Skeletal muscle tissue (tissue), 4 donors: ENCODE measurements around the gene SNAP23. TPM values are rescaled to one million over a fixed set of nuclear protein-coding genes. Genes with fewer than 3 reads are reported as not detected.

ENCODE experiments used
- H3K27ac ChIP-seq: one replicate; pipeline ENCODE4 v1.7.0; 2013; ENCODE audit warnings: mild to moderate bottlenecking, low read depth, low read length, inconsistent platforms
- H3K27me3 ChIP-seq, 3 donors: one replicate each; pipeline ENCODE4 v1.7.0; 2013; ENCODE audit warnings: low read length in 3 of 3; ENCODE audit not compliant: control insufficient read depth in 3 of 3, insufficient read depth in 3 of 3
- H3K36me3 ChIP-seq, 3 donors: one replicate each; pipeline ENCODE4 v1.7.0; 2013; ENCODE audit warnings: low read length in 3 of 3; ENCODE audit not compliant: control insufficient read depth in 3 of 3, insufficient read depth in 3 of 3
- H3K4me1 ChIP-seq, 3 donors: one replicate each; pipeline ENCODE4 v1.7.0; 2013; ENCODE audit warnings: low read length in 3 of 3, mild to moderate bottlenecking in 3 of 3; ENCODE audit not compliant: control insufficient read depth in 3 of 3, insufficient read depth in 3 of 3
- H3K4me3 ChIP-seq, 3 donors: one replicate each; pipeline ENCODE4 v1.7.0; 2013; ENCODE audit warnings: low read length in 3 of 3
- H3K9ac ChIP-seq, 3 donors: one replicate each; pipeline ENCODE4 v1.7.0; 2013; ENCODE audit warnings: low read length in 3 of 3, mild to moderate bottlenecking in 3 of 3, moderate library complexity in 2 of 3, low read depth in 1 of 3
- H3K9me3 ChIP-seq, 3 donors: one replicate each; pipeline ENCODE4 v1.7.0; 2013; ENCODE audit warnings: low read length in 3 of 3; ENCODE audit not compliant: control insufficient read depth in 3 of 3
- total RNA-seq: library from RNA; depleted of rRNA; stranded (reverse); fragments of >200 nt; gene quantifications from one replicate; pipeline ENCODE4 v1.2.3, GENCODE V29; 2014
- donor health status: Osteomylitis.

Gene SNAP23
- total RNA-seq, 1 donor from 2014 or later: 50.6 TPM

- H3K36me3 ChIP-seq: peaks cover under 1 to 7% (median 6%) of the 10 kb centered on the region in 3 donors
Observed at GRCh38 chr15:42510258-42511006, 15.0 kb downstream of the SNAP23 start.

DNA sequence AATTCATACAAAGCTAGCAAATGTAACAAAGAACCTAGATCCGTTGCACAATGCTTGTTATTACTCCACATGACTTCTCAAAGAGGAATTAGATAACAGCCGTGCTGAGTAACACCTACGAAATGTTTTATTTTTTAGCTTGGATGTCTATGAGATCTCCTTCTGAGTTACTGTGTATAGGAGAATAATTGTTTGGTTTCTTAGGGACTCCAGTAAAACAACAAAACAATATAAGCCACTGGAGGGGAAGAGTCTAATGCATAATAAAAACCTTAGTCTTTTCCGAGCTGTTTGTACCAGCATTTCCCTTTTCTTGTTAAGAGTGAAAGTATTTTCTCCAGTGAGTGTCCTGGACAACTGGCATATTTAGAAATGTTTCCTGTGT lies 15.6 kb downstream of the SNAP23 start:
- no peaks in the 10 kb centered on the region for H3K9me3 ChIP-seq
- H3K27me3 ChIP-seq: no peaks in the 10 kb centered on the region
- H3K4me1 ChIP-seq: peaks cover 10 to 12% (median 12%) of the 10 kb centered on the region in 3 donors
- no peak overlapping the region for H3K4me3 ChIP-seq
- peaks cover 4 to 13% (median 12%) of the 10 kb centered on the region in 3 donors for H3K36me3 ChIP-seq
- peak overlapping the region; percentile 31 for H3K27ac ChIP-seq
- no peak overlapping the region for H3K9ac ChIP-seq

More at GRCh38 chr15:42510258-42511006, 15.0 kb downstream of the SNAP23 start:
- Histone ChIP-seq H3K27me3 (no peaks in the 10 kb centered on the region), H3K27ac (peak overlapping the region; percentile 31), H3K4me3 (no peak overlapping the region), H3K9ac (no peak overlapping the region), H3K4me1 (peaks cover 10 to 12% (median 12%) of the 10 kb centered on the region in 3 donors), H3K9me3 (no peaks in the 10 kb centered on the region)

GRCh38 chr15:42523331-42523730 lies 27.9 kb downstream of the SNAP23 start:
- no peaks in the 10 kb centered on the region for H3K27me3 ChIP-seq
- no peak overlapping the region for H3K9ac ChIP-seq
- H3K9me3 ChIP-seq: no peaks in the 10 kb centered on the region
- peaks cover 3 to 21% (median 18%) of the 10 kb centered on the region in 3 donors for H3K36me3 ChIP-seq
- H3K4me3 ChIP-seq: no peak overlapping the region
- no peak overlapping the region for H3K27ac ChIP-seq
- H3K4me1 ChIP-seq: no peaks in the 10 kb centered on the region

- no peak overlapping the region for H3K9ac ChIP-seq
Observed at GRCh38 chr15:42528970-42529369, 33.5 kb downstream of the SNAP23 start.

DNA sequence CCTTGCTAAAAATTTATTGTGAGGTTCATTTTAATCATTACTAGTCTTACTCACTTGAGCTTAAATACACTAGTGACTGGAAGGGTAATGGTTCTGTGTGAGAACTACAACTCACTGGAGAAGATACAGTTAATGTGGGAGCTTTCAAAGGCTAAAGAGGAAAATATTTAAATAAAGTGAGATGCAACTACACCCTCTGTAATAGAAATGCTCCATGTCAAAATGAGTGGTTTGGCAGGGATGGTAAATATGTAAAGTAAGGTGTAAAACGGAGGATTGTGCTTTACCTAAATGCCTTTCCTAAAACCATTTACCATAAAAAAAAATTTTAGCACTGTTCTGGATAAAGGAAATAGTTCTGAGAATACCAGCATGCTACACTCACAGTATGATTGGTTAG lies 37.8 kb downstream of the SNAP23 start:
- Histone ChIP-seq H3K36me3 (peaks cover 11 to 38% (median 36%) of the 10 kb centered on the region in 3 donors), H3K27me3 (no peaks in the 10 kb centered on the region), H3K4me1 (no peaks in the 10 kb centered on the region), H3K27ac (no peak overlapping the region), H3K9ac (no peak overlapping the region), H3K9me3 (no peaks in the 10 kb centered on the region), H3K4me3 (no peak overlapping the region)

More at GRCh38 chr15:42528970-42529369, 33.5 kb downstream of the SNAP23 start:
- peaks cover 14 to 38% (median 38%) of the 10 kb centered on the region in 3 donors for H3K36me3 ChIP-seq
- H3K9me3 ChIP-seq: no peaks in the 10 kb centered on the region
- no peak overlapping the region for H3K27ac ChIP-seq
- H3K4me1 ChIP-seq: no peaks in the 10 kb centered on the region
- no peaks in the 10 kb centered on the region for H3K27me3 ChIP-seq
- H3K4me3 ChIP-seq: no peak overlapping the region

- Histone ChIP-seq H3K9ac (no peak overlapping the region), H3K27ac (no peak overlapping the region), H3K4me1 (peaks cover 11 to 25% (median 13%) of the 10 kb centered on the region in 3 donors), H3K4me3 (no peak overlapping the region), H3K27me3 (no peaks in the 10 kb centered on the region), H3K36me3 (peaks cover 19 to 32% (median 22%) of the 10 kb centered on the region in 3 donors), H3K9me3 (no peaks in the 10 kb centered on the region)
Observed at GRCh38 chr15:42544853-42545629, 49.6 kb downstream of the SNAP23 start.

- Histone ChIP-seq H3K9ac (peak overlapping the region; percentile 94 to 99 (median 96)), H3K4me3 (peak overlapping the region; percentile 91 to 99 (median 93)), H3K27ac (peak overlapping the region; percentile 91), H3K9me3 (no peaks in the 10 kb centered on the region), H3K36me3 (peaks cover 19 to 30% (median 20%) of the 10 kb centered on the region in 3 donors), H3K27me3 (no peaks in the 10 kb centered on the region), H3K4me1 (peaks cover 11 to 25% (median 13%) of the 10 kb centered on the region in 3 donors)
Observed at GRCh38 chr15:42547918-42548248, 52.4 kb downstream of the SNAP23 start.

- peak within 1 kb of the TSS; percentile 94 to 99 (median 96) for H3K9ac ChIP-seq
- H3K4me3 ChIP-seq: peak within 1 kb of the TSS; percentile 91 to 99 (median 93)
- H3K27me3 ChIP-seq: no peaks in the 10 kb centered on the region
- H3K27ac ChIP-seq: peak within 1 kb of the TSS; percentile 91
- H3K4me1 ChIP-seq: peaks cover 11 to 25% (median 13%) of the 10 kb centered on the region in 3 donors
- H3K36me3 ChIP-seq: peaks cover 17 to 27% (median 19%) of the 10 kb centered on the region in 3 donors
- H3K9me3 ChIP-seq: no peaks in the 10 kb centered on the region
Observed at GRCh38 chr15:42548249-42549031, 53.0 kb downstream of the SNAP23 start, which contains the start of the genes HAUS2 and LRRC57. TSS of gene HAUS2 (plus strand) at chr15:42548838. CDS start at chr15:42548873, 35 bp downstream. TSS of gene LRRC57 (minus strand) at chr15:42548793. CDS start at chr15:42548434, 359 bp downstream.

DNA sequence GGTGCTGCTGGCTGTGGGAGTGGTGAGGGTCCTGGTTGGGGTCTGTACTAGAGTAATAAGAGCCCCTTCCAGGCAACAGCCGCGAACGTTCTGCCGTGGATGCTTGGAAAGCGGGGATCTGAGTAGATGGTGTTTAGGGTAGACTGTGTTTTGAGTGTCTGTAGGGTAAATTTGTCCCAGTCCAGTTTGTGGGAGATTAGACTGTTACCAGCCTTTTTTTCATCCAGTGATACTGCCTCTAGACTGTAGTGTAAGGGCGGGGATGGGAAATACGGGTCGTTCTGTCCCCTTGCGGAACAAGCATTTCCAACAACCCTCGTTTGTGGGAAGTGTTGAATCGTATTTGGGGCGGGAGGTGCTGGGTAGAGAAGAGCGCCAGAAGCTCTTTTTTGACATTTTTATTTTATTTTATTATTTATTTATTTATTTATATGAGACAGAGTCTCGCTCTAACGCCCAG lies 53.6 kb downstream of the SNAP23 start:
- Histone ChIP-seq H3K9ac (peak overlapping the region; percentile 94 to 99 (median 96)), H3K27me3 (no peaks in the 10 kb centered on the region), H3K9me3 (no peaks in the 10 kb centered on the region), H3K4me1 (peaks cover 11 to 25% (median 13%) of the 10 kb centered on the region in 3 donors), H3K27ac (peak overlapping the region; percentile 91), H3K36me3 (peaks cover 12 to 20% (median 13%) of the 10 kb centered on the region in 3 donors), H3K4me3 (peak overlapping the region; percentile 91 to 99 (median 93))
